ENCODE measurements around the gene TBCD.

The TBCD gene

GRCh38 chr17:82815790-82816305, 64.0 kb downstream of the TBCD start:
- ChIA-PET POLR2A (no interaction called here), CTCF (no interaction called here)
- DNase-seq (ENCODE audit: low read depth, low spot score) = no peak
- TF ChIP-seq CTCF (IDR thresholded peaks at IDR 0.05; ENCODE audit: insufficient read depth, low read length, missing control alignments) = no peak
- no peak overlapping the region for H3K4me3 ChIP-seq (ENCODE audit: low read depth, low read length)

GRCh38 chr17:82816358-82816757, 64.5 kb downstream of the TBCD start:
- ChIA-PET CTCF (interaction anchor here (1.4 kb wide), 1 partner anchor 98 kb away, joined by 3 read pairs; no protein-coding TSS in a partner anchor), POLR2A (no interaction called here)
- no peak for DNase-seq (ENCODE audit: low read depth, low spot score)
- TF ChIP-seq CTCF (IDR thresholded peaks at IDR 0.05; ENCODE audit: insufficient read depth, low read length, missing control alignments) = no peak
- H3K4me3 ChIP-seq (ENCODE audit: low read depth, low read length) = no peak overlapping the region

- CTCF ChIA-PET = interaction anchor here (0.6 to 1.4 kb wide), 4 partner anchors 16 to 96 kb away, joined by 3 to 4 read pairs (median 3); no protein-coding TSS in a partner anchor
- DNase-seq (ENCODE audit: low read depth, low spot score) = no peak
- no peak for TF ChIP-seq CTCF (IDR thresholded peaks at IDR 0.05; ENCODE audit: insufficient read depth, low read length, missing control alignments)
- H3K4me3 ChIP-seq (ENCODE audit: low read depth, low read length) = no peak overlapping the region
- POLR2A ChIA-PET = interaction anchor here (0.7 kb wide), 1 partner anchor 18 kb away, joined by 3 read pairs; no protein-coding TSS in a partner anchor
Observed at GRCh38 chr17:82817947-82818346, 66.1 kb downstream of the TBCD start.

- POLR2A ChIA-PET = no interaction called here
- H3K4me3 ChIP-seq (ENCODE audit: low read depth, low read length) = no peak overlapping the region
- no peak for TF ChIP-seq CTCF (IDR thresholded peaks at IDR 0.05; ENCODE audit: insufficient read depth, low read length, missing control alignments)
- DNase-seq (ENCODE audit: low read depth, low spot score) = no peak
- CTCF ChIA-PET = no interaction called here
Observed at GRCh38 chr17:82820278-82821251, 68.7 kb downstream of the TBCD start.

- H3K4me3 ChIP-seq (ENCODE audit: low read depth, low read length) = no peak overlapping the region
- CTCF ChIA-PET = no interaction called here
- POLR2A ChIA-PET = no interaction called here
- no peak for TF ChIP-seq CTCF (IDR thresholded peaks at IDR 0.05; ENCODE audit: insufficient read depth, low read length, missing control alignments)
- DNase-seq (ENCODE audit: low read depth, low spot score) = no peak
Observed at GRCh38 chr17:82821554-82821953, 69.7 kb downstream of the TBCD start.

GRCh38 chr17:82822281-82822680, 70.4 kb downstream of the TBCD start:
- DNase-seq (ENCODE audit: low read depth, low spot score) = no peak
- no peak for TF ChIP-seq CTCF (IDR thresholded peaks at IDR 0.05; ENCODE audit: insufficient read depth, low read length, missing control alignments)
- no peak overlapping the region for H3K4me3 ChIP-seq (ENCODE audit: low read depth, low read length)
- CTCF ChIA-PET = interaction anchor here (0.9 kb wide), 1 partner anchor 14 kb away, joined by 3 read pairs; no protein-coding TSS in a partner anchor
- POLR2A ChIA-PET = no interaction called here
